ENCODE results near the gene RASA3.

RASA3 gene

DNA sequence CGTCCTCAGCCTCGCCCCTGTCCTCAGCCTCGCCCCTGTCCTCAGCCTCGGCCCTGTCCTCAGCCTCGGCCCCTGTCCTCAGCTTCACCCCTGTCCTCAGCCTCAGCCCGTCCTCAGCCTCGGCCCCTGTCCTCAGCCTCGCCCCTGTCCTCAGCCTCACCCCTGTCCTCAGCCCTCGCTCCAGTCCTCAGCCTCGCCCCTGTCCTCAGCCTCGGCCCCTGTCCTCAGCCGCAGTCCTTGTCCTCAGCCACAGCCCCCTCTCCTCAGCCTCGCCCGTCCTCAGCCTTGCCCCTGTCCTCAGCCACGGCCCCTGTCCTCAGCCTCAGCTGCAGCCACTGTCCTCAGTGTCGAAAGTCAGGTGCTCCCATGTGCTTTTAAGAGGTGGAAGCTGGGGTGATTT, 169.0 kb downstream of the RASA3 start:
- no peak for DNase-seq (ENCODE audit: low read depth, low spot score)

DNA sequence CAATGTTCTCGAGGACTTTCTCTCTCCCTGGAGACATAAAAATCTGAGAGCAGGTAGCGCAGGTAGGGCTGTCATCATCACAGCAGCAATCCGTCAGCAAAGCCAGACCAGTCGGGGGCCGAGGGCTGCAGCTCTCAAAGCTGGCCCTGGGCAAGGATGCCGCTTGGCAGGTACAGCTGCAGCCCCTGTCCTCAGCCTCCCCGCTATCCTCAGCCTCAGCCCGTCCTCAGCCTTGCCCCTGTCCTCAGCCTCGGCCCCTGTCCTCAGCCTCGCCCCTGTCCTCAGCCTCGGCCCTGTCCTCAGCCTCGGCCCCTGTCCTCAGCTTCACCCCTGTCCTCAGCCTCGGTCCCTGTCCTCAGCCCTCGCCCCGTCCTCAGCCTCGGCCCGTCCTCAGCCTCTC, 169.4 kb downstream of the RASA3 start:
- no peak for DNase-seq (ENCODE audit: low read depth, low spot score)
- no peak overlapping the region for H3K4me3 ChIP-seq (ENCODE audit: low read length)

More for the DNA sequence above, 169.0 kb downstream of the RASA3 start:
- H3K4me3 ChIP-seq (ENCODE audit: low read length), result no peak overlapping the region

DNA sequence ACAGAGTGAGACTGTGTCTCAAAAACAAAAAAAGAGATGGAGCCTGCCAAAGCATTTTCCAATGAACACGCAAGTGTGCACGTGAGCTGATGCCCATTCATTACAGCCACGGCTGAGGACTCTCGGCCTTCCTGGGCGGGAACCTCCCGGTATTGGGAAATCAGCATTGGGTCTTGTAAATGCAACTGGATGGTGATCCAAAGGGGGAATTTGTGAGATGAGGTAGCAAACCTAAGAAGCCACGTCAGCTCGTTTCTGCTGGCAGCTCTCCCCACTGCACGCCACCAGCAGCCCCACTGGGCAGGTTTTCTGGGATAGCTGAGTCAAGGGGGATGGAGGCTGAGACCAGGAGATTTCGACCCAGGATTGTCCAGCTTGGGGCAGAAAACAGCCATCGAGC, 170.0 kb downstream of the RASA3 start:
- no peak overlapping the region for H3K4me3 ChIP-seq (ENCODE audit: low read length)
- no peak for DNase-seq (ENCODE audit: low read depth, low spot score)

DNA sequence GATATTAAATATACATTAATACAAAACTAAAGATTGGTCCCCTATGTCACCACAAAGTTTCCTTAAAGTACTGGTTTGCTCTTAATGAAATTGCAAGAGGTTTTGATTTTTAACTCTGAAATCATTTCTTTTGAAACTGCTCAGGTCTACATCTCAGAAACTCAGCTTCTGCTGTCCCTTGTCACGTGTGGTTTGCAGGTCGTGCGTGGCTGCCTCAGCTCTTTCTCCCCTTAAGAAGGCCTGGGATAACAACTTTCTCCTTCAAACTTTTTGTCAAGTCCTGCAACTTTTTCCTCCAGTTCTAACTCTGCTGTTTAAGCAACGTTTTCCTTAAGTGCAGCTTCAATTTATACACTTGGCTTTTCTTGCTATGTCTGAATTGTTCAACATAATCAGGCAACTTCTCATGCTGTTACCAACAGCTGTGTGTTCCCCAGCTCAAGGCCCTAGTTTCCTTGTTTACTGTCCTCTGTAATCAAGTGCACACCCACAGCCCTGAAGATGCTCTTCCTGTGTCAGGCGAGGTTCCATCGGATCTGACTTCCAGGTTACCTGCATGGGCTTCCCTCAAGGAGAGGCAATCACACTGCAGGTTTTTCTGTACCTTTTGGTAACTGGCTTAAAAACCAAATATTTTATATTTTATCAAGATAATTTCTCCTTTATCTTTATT, 172.0 kb downstream of the RASA3 start:
- DNase-seq (ENCODE audit: low read depth, low spot score), result no peak
- no peak overlapping the region for H3K4me3 ChIP-seq (ENCODE audit: low read length)

DNA sequence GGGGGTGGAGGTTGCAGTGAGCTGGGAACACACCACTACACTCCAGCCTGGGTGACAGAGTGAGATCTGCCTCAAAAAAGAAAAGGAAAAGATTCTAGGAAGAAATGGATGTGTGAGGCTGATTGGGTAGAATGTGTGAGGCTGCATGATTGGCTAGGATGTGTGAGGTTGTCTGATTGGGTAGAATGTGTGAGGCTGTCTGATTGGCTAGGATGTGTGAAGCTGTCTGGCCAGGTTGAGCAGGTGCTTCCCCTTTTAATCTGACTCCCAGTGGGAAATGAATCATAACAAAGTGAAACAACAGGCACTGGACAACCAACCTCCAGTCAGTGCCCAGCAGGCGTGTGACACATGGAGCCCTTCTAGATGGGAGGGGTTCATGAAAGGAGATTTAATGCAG, 173.2 kb downstream of the RASA3 start:
- H3K4me3 ChIP-seq (ENCODE audit: low read length), result no peak overlapping the region
- DNase-seq (ENCODE audit: low read depth, low spot score), result no peak

DNA sequence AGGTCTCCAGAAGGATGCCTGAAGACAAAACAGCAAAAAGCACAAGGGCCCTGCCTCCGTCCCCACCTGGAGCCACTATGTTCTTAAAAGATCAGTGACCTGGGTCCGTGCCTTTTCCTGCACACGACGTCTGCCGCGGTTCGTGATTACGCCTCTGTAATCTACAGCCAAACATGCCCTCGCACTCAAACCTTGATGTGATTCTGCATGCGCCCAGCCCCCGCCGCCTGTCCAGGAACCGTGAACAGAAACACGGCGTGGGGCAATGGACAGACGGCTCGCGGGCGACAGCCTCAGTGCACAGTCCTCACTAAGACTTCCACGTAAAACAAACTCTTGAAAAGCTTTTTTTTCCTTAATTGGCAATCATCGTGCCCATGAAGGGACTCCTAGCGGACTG, 174.1 kb downstream of the RASA3 start:
- H3K4me3 ChIP-seq (ENCODE audit: low read length), result no peak overlapping the region
- DNase-seq (ENCODE audit: low read depth, low spot score), result no peak

DNA sequence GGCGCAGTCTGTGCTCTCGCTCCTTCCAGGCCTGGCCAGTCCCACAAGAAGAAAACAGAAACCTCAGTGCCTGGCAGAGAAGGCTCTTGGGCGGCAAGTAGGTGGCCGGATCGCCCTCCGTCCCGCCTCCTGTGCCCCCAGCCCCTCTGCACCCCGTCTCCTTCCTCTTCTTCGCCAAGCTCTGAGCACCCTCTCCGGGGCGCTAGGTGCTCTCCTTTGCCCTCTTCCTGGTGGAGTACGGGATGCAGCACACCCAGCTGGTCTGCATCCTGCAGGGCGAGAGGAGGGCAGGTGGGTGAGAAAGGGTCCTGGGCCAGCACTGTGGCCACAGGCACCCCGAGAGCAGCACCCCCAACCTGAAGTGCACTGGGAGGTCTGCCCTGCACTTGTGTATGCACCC, 175.9 kb downstream of the RASA3 start:
- no peak overlapping the region for H3K4me3 ChIP-seq (ENCODE audit: low read length)
- no peak for DNase-seq (ENCODE audit: low read depth, low spot score)

DNA sequence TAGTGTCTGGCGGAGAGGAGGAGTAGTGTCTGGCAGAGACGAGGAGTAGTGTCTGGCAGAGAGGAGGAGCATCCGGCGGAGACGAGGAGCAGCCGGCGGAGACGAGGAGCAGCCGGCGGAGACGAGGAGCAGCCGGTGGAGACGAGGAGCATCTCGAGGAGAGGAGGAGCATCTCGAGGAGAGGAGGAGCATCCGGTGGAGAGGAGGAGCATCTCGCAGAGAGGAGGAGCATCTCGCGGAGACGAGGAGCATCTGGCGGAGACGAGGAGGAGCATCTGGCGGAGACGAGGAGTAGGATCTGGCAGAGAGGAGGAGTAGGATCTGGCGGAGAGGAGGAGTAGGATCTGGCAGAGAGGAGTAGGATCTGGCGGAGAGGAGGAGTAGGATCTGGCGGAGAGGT, 176.7 kb downstream of the RASA3 start:
- no peak overlapping the region for H3K4me3 ChIP-seq (ENCODE audit: low read length)
- no peak for DNase-seq (ENCODE audit: low read depth, low spot score)

DNA sequence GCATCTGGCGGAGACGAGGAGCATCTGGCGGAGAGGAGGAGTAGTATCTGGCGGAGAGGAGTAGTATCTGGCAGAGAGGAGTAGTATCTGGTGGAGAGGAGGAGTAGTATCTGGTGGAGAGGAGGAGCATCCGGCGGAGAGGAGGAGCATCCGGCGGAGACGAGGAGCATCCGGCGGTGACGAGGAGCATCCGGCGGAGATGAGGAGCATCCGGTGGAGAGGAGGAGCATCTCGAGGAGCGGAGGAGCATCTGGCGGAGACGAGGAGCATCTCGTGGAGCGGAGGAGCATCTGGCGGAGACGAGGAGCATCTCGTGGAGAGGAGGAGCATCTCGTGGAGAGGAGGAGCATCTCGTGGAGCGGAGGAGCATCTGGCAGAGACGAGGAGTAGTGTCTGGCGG, 177.2 kb downstream of the RASA3 start:
- no peak for DNase-seq (ENCODE audit: low read depth, low spot score)
- no peak overlapping the region for H3K4me3 ChIP-seq (ENCODE audit: low read length)

DNA sequence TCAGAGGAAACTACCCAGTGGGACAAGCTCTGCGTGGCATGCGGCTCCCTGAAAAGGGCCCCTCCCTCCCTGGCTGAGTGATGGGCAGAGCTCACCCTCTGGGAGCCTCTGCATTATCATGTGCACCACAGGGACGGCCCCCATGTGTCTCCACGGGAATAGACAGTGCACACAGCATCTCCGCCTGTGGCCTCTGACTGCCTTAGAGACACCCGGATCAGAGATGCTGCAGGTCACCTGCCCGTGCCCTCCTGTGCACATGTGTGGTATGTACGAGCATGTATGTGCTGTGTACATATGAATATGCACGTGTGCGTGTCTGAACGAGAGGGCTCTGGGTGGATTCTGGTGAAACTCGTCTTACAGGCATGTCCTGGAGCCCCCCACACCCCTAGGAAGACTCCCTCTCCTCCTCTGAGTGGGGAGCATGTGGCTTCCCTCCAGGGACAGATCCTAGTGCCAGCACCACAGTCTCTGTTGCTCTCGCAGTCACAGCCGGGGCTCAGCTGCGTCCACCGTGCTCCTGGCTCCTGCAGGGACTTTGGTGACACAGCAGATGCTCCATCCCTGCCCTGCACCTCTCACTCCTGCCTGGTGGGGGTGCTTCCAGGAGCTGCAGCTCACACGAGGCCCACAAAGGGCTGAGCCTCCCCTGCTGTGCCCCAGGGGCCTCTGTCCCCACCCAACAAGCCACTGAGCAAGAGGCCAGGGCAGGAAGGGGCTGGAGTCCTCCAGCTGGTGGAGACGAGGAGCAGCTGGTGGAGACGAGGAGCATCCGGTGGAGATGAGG, 178.2 kb downstream of the RASA3 start:
- no peak overlapping the region for H3K4me3 ChIP-seq (ENCODE audit: low read length)
- DNase-seq (ENCODE audit: low read depth, low spot score), result no peak

DNA sequence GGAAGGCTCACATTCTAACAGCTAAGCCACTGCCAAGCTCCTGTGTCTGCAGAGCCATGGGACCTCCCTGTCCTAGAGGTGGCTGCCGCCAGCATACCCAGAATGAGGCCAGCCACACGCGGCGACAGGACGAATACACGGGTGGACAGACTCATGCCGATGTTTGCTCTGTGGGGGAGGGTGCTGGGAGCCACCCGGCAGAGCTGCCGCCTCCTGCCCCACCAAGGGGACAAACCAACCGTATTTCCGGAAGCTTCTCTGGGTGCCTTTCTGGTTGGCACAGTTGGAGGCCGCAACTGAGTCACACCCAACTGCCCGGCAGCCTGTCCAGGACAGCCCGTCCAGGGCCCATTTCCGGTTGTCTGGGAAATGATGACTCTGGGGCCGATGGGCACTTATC, 178.9 kb downstream of the RASA3 start:
- H3K4me3 ChIP-seq (ENCODE audit: low read length), result no peak overlapping the region
- no peak for DNase-seq (ENCODE audit: low read depth, low spot score)

DNA sequence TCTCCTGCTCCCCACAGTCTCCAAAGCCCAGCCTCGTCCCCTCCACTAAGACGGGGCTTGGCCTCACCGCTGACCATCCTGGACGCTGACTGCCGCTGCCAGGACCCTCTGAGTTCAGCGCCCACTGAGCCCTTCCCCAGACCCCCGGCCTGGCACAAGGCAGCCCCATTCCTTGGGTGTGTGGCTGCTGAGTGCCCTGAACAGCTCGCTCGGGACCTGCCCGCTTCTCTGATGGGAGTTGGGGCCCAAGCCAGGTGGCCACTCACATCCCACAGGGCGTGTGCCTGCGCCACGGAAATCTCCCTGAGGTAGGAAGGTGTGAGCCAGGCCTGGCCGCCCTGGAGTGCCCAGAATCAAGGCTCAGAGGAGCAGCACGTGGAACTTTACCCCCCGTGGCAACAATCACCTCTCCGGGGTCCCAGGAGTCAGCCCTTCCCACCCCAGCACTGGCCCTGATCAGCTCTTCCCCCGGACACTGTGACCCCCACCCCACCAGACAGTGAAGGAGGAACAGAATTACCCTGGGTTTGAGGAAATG, 179.4 kb downstream of the RASA3 start:
- no peak for DNase-seq (ENCODE audit: low read depth, low spot score)

DNA sequence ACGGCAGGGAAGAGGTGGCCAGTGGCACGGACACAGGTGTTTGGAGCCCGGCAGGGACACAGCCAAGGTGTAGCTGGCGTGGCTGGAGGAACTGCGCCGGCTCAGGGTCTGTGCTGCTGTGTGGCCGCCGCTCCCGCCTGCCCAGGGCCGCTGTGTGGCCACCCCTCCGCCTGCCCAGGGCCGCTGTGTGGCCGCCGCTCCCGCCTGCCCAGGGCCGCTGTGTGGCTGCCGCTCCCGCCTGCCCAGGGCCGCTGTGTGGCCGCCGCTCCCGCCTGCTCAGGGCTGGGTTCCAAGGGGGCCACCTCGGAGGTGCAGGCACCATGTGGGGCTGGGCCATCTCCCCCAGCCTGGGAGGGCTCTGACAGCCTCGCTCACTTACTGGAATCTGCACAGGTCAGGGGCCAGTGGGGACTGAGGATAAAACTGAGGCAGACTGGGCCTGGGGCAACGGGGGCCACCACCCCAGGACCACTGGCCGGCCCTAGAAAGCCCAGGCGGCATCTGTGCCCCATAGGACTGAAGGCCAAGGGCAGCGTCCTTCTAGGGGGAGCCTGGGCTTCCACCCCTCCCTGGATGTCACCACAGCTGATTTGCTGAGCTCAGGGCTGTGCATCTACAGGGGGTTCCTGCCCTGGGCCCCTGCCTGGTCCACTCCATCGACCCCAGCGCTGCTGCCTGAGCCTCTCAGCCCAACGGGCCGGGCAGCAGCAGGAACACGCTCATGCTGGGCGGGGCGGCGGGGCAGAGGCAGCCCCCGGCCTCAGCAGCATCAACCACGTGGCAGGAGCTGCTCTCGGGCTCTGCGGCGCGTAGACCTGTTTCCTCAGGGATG, 180.1 kb downstream of the RASA3 start:
- DNase-seq (ENCODE audit: low read depth, low spot score), result no peak
- no peak overlapping the region for H3K4me3 ChIP-seq (ENCODE audit: low read length)

More for the DNA sequence above, 179.4 kb downstream of the RASA3 start:
- no peak overlapping the region for H3K4me3 ChIP-seq (ENCODE audit: low read length)

DNA sequence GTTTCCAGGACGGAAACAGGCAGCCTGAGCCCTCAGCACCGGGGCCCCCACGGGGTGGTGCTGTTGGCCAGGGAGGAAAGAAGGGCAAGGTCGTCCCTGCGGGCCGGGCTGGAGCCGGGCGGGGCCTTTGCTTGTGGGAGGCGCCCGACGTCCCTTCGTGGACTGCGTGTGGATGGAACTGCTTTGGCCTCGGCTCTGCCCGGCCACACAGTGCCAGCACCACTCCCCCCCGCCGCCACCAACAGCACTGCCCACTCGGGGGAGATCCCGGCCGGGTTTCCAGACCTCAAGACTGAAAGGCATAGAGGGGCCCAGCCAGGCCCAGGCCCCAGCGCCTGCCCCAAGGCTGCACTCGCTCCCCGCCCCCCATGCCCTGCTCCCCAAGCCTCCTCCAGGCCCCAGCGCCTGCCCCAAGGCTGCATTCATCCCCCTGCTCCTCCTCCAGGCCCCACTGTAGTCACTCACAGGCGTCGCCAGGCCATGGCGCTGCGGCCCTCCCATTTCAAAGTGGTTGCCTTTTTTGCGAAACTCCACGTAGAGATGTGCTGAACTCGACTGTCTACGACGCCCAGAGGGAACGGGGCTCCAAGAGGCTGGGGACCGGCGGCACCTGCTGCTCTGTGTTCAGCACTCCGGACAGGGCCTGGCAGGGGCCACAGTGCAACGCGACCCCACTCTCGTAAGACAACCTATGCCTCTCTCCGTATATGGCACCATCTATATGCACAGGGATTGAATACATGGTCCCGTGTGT, 181.0 kb downstream of the RASA3 start:
- H3K4me3 ChIP-seq (ENCODE audit: low read length), result no peak overlapping the region
- DNase-seq (ENCODE audit: low read depth, low spot score), result no peak

DNA sequence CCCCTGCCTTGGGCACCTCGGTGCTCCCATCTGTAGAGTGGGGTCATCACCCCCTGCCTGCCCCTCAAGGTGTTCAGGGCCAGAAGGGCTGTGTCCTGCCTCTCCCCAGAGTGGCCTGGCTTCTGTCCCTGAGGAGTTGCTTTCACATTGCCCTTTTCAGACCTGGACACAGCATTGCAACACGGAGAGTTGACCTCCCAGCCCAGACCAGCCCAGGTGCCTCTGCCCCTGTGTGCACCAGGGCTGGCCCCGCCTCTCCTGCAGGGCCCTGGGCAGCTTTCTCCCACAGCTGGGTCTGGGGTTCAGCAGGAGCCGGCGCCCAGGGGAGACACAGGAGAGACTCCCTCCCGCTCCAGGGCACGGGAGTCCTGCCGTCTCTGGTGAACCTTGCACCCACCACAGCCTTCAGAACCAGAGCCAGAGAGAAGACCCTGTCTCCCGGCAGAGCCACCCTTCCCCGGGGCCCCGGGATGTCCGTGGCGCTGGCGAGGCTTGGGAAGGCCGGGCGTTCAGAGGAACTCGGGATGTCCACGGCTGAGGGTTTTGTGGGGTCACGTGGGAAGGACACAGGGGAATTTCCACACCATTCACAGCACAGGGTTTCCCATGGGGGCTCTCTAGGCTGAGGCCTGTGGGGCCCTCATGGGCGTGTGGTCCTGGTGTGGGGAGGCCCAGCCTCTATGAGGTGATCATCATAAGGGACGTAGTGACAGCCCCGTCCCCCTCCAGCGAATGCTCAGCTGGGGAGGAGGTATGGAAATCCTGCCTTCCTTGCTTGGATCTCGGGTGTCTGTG, 181.8 kb downstream of the RASA3 start:
- no peak overlapping the region for H3K4me3 ChIP-seq (ENCODE audit: low read length)
- DNase-seq (ENCODE audit: low read depth, low spot score), result no peak

DNA sequence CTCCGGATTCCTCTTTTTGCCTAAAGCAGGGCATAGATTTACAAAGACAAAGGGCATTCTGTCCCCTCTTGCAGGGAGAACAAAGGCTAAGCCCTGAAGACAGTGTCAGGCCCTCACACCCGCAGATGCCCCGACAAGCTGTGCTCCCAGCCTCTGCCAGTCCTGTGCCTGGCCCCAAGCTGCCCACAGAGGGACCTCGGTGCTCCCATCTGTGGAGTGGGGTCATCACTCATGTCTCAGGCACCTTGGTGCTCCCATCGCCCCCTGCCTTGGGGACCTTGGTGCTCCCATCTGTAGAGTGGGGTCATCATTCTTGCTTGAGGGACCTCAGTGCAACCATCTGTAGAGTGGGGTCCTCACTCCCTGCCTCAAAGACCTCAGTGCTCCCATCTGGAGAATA, 182.9 kb downstream of the RASA3 start:
- no peak overlapping the region for H3K4me3 ChIP-seq (ENCODE audit: low read length)
- DNase-seq (ENCODE audit: low read depth, low spot score), result no peak

DNA sequence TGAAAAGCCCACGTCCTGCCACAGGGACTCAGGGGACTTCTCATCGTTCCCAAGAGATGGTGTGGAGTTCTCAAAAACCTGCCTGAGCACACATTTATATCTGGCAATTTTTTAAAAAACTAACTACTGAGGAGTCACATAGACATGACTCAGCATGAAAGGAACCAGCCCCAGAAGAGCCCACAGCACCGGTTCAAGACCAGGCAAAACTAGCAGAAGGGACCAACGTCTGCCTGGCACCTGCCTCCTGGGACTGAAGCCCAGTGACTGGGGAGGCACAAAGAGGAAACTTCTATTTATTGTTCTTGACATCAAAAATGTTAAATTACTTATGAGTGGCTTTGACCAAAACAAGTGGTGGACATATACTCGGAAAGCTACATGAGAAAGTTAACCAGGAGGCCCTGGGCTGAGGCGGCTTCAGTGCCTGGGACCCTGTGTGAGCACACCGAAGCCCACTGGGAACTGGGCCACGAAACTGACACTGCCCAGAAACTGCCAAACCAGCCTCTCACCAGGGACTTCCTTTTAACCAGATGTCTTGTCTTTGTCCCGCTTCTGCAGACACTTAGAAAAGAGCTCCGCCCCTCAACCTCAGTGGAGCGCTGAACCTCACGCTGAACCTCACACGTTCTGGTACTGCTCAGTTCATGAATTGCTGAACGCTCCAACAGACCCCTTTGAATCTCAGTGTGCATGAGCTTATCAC, 184.2 kb downstream of the RASA3 start:
- no peak for DNase-seq (ENCODE audit: low read depth, low spot score)
- H3K4me3 ChIP-seq (ENCODE audit: low read length), result no peak overlapping the region

All from Jurkat, Clone E6-1 (cell line).